GM18858 (cell line): ENCODE measurements around the gene MTFP1.
"Not testable (repeated sequence)": the region's sequence is repeated elsewhere in the genome, so short reads cannot be mapped to it uniquely, and the experiment has no call there.

Experiments
- ATAC-seq: cut with Tn5 transposase; IDR thresholded peaks from one replicate; pipeline ENCODE4 v1.9.1; 2021; ENCODE audit not compliant: unreplicated experiment

The MTFP1 gene

DNA sequence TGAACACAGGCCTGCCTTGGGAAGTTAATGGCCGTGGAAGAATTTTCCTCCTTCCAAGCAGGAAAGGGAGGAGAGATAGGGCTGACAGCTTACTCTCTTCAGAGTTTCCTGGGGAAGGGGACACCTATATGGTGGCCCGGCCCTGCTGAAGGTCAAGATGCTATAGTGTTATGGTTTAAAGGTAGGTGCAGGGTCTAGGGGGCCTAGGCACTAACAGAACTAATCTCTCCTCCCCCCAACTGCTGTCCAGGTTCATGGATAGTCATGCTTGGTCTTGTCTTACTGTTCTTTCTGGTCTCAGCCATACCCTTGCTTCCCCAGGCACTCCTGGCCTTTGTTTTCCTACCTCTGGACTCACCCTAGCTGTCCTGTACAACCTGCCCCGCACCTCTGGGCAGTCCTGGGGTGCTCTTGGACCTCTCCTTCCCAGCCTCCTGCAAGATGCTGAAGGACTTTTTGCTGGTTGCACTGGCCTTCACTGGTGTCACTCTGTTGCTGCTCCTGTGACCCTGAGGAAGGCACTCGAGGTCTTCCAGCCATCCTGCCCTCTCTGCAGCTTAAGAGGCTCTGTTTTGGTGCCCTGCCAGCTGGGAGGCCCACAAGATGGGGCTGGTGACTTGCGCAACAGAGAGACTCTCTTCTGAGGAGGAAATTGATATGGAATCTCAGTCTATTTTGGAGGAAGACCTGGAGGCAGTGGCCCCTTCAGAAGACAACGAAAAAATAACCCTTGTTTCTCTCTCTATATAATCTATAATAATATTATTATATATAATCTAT, 28.4 kb downstream of the MTFP1 start:
- ATAC-seq = no peak

GRCh38 chr22:30455075-30455840, 29.7 kb downstream of the MTFP1 start:
- ATAC-seq = no peak

- no peak for ATAC-seq
Observed at GRCh38 chr22:30457981-30458380, 32.4 kb downstream of the MTFP1 start.

GRCh38 chr22:30459181-30460052, 33.8 kb downstream of the MTFP1 start:
- ATAC-seq = no peak

DNA sequence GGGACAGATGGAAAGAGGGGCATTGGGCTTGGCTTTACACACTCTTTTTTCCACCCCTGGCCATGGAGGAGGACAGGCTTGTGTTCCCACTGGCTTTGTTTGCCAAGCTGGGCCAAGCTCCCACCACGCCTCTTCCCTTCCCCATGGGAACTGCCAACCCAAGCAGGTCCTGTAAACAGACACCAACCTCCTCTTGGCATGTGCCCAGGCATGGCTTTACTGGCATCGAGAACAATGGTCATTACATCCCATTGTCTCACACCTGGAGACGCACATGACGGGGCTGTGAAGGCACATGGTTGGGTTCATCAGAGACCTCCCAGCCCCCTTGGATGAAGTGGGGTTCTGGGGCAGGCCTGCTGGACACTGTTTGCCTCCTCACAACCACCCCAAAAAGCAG, 34.6 kb downstream of the MTFP1 start:
- ATAC-seq = no peak

DNA sequence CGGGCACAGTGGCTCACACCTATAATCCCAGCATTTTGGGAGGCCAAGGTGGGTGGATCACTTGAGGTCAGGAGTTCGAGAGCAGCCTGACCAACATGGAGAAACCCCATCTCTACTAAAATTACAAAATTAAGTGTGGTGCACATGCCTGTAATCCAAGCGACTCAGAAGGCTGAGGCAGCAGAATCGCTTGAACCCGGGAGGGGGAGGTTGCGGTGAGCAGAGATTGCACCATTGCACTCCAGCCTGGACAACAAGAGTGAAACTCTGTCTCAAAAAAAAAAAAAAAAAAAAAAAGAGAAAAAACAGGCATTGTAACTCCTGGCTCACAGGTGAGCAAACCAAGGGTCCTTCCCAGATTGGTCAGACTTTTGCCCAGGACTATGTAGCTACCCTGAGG, 35.0 kb downstream of the MTFP1 start:
- not testable (repeated sequence) for ATAC-seq

GRCh38 chr22:30469165-30469564, 43.6 kb downstream of the MTFP1 start:
- no peak for ATAC-seq

- no peak for ATAC-seq
Observed at GRCh38 chr22:30470655-30471054, 45.1 kb downstream of the MTFP1 start.

GRCh38 chr22:30471616-30472318, 46.2 kb downstream of the MTFP1 start, which contains the start of gene SEC14L3:
TSS of gene SEC14L3 (minus strand) at chr22:30472017. CDS start at chr22:30471958, 59 bp downstream.
- no peak for ATAC-seq

DNA sequence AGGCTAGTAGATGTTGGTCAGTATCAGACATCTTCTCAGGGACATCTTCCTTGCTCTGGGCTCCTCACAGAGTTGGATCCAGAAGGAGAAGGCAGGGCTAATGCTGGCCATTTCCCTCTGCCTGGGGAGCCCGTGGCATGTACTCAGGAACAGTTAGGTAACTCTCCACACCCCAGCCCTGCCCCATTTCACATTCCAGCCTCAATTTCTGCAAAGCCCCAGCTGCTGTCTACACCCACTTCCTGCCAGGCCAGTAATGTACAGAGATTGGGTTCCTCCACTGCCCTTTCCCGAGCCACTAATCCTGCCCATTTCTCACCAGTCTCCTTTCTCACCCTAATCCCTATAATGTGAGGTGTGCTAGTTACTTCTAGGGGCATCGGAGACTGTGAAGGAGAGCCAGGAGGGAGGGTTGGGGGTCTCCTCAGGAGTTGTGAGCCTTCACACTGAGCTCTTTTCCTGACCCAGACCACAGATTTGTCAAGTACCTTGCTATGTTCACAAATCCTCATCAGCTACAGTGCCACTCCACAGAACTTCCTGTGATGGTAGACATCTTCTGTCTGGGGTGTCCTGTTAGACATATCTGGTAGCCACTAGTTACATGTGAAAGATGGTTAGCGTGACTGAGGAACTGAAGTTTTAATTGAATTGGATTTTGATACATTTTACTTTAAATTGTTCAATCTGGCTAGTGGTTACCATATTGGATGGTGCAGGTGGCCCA, 47.6 kb downstream of the MTFP1 start:
- no peak for ATAC-seq

DNA sequence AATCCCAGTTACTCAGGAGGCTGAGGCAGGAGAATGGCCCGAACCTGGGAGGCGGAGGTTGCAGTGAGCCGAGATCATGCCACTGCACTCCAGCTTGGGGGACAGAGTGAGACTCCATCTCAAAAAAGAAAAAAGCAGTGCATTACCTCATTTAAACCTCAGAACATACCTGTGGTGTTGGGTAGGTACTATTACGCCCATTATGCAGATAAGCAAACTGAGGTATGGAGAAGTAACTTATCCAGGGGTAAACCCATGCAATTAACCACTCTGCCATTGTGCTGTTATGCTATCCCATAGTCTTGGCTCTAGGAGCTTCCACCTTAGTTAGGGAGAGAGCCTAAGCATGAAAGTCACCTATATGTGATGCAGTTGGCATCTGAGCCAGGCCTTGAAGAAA, 48.6 kb downstream of the MTFP1 start:
- no peak for ATAC-seq

GRCh38 chr22:30474683-30475424, 49.3 kb downstream of the MTFP1 start:
- ATAC-seq = no peak
